CD4-positive, alpha-beta T cell (primary cell): ENCODE data around the gene DNAH2. TPM values are rescaled to one million over a fixed set of nuclear protein-coding genes. Genes with fewer than 3 reads are reported as not detected.

Experiments
- ATAC-seq: fragments of 200-7000 bp; cut with Tn5 transposase; one replicate; pipeline ENCODE4 v1.10.0; 2022; ENCODE audit warnings: mild to moderate bottlenecking; ENCODE audit not compliant: poor library complexity
- CTCF ChIA-PET: fragments of 350-600 bp; sonication (Branson Sonifier 250); formaldehyde crosslinking; loops from one replicate; lab custom pipeline; 2021; ENCODE audit warnings: antibody characterized with exemption, inconsistent platforms; lab: Charles Lee
- POLR2A ChIA-PET: fragments of 350-600 bp; sonication (Branson Sonifier 250); formaldehyde crosslinking; loops from one replicate; lab custom pipeline; 2021; ENCODE audit warnings: antibody characterized with exemption, inconsistent platforms; lab: Charles Lee
- DNase-seq, 14 experiments: peaks; one replicate each; pipeline ENCODE4 v3.0.0-alpha.2; 2013 to 2020; ENCODE audit warnings: mixed read lengths in 2 of 14
- H3K27ac ChIP-seq, 2 donors: one replicate each; pipeline versions ENCODE4 v1.5.1 to v1.7.0; 2013; ENCODE audit warnings: low read length in 2 of 2, low read depth in 1 of 2, mild to moderate bottlenecking in 1 of 2
- H3K27me3 ChIP-seq, 2 experiments: 1 replicate in 1 of 2; 2 replicates in 1 of 2; pipeline versions ENCODE4 v1.6.1 to v1.7.0; 2013; ENCODE audit warnings: low read length in 2 of 2, control low read depth in 1 of 2, mild to moderate bottlenecking in 1 of 2, moderate library complexity in 1 of 2; ENCODE audit not compliant: insufficient read depth in 2 of 2, control insufficient read depth in 1 of 2
- H3K36me3 ChIP-seq: one replicate; pipeline ENCODE4 v1.6.1; 2013; ENCODE audit warnings: low read length, control low read depth; ENCODE audit not compliant: insufficient read depth
- H3K4me1 ChIP-seq: one replicate; pipeline ENCODE4 v1.6.1; 2013; ENCODE audit warnings: low read length, control low read depth; ENCODE audit not compliant: insufficient read depth
- H3K4me3 ChIP-seq: one replicate; pipeline ENCODE4 v1.5.1; 2013; ENCODE audit warnings: mild to moderate bottlenecking, low read length, moderate library complexity
- H3K9me3 ChIP-seq, 2 experiments: 1 replicate in 1 of 2; 2 replicates in 1 of 2; pipeline versions ENCODE4 v1.6.1 to v1.7.0; 2013; ENCODE audit warnings: low read length in 2 of 2, mild to moderate bottlenecking in 2 of 2, control low read depth in 1 of 2, moderate library complexity in 1 of 2; ENCODE audit not compliant: control insufficient read depth in 1 of 2, insufficient read depth in 1 of 2
- H3K27ac Mint-ChIP-seq: one replicate; pipeline ENCODE4 v1.8.0; 2020; ENCODE audit warnings: mixed read lengths
- H3K27me3 Mint-ChIP-seq: one replicate; pipeline ENCODE4 v1.8.0; 2021; ENCODE audit warnings: mixed read lengths
- H3K36me3 Mint-ChIP-seq: one replicate; pipeline ENCODE4 v1.8.0; 2021; ENCODE audit warnings: low read depth, mixed read lengths
- H3K4me1 Mint-ChIP-seq: one replicate; pipeline ENCODE4 v1.8.0; 2021; ENCODE audit warnings: low read depth, mixed read lengths
- H3K4me3 Mint-ChIP-seq: one replicate; pipeline ENCODE4 v1.8.0; 2020; ENCODE audit warnings: mild to moderate bottlenecking, mixed read lengths
- H3K9me3 Mint-ChIP-seq: one replicate; pipeline ENCODE4 v1.8.0; 2020; ENCODE audit warnings: mixed read lengths
- intact Hi-C, 2 experiments: fragments of 100-400 bp; cut with DNase I in 1 of 2; cut with micrococcal nuclease in 1 of 2; formaldehyde crosslinking; loops; one replicate each; pipeline versions ENCODE4 v1.15.1 to v1.9.0; 2023 to 2025; cut with DNase I, micrococcal nuclease
- total RNA-seq, 174 experiments: library from RNA in 2 of 174; stranded (reverse) in 2 of 174; gene quantifications; one replicate each; pipeline ENCODE4 v1.2.3 and lab custom pipeline; 2021 to 2026
- TF ChIP-seq, protein P1 (sequence below): fragments of 200-600 bp; IDR thresholded peaks from one replicate; pipeline ENCODE4 v1.8.0; 2022; ENCODE audit warnings: antibody characterized with exemption, mild to moderate bottlenecking

The DNAH2 gene
- total RNA-seq, 2 experiments from 2014 or later: not detected

- ATAC-seq (no peak), DNase-seq (peak in 2 of 14 experiments; percentile 14 to 25)
- POLR2A ChIA-PET: interaction anchor here (0.6 kb wide), 1 partner anchor 111 kb away, joined by 3 read pairs; no protein-coding TSS in a partner anchor
- intact Hi-C loops: no loop called here
- peaks cover 53% of the 10 kb centered on the region for H3K4me1 ChIP-seq
- Mint-ChIP-seq H3K4me3 (no peak overlapping the region), H3K27me3 (no peaks in the 10 kb centered on the region), H3K4me1 (peaks cover 6% of the 10 kb centered on the region), H3K27ac (no peak overlapping the region), H3K36me3 (peaks cover 4% of the 10 kb centered on the region), H3K9me3 (no peaks in the 10 kb centered on the region)
- peaks cover 21% of the 10 kb centered on the region for H3K36me3 ChIP-seq
- H3K4me3 ChIP-seq: peak overlapping the region; percentile 3
- no peaks in the 10 kb centered on the region for H3K9me3 ChIP-seq
- TF ChIP-seq, protein P1, sequence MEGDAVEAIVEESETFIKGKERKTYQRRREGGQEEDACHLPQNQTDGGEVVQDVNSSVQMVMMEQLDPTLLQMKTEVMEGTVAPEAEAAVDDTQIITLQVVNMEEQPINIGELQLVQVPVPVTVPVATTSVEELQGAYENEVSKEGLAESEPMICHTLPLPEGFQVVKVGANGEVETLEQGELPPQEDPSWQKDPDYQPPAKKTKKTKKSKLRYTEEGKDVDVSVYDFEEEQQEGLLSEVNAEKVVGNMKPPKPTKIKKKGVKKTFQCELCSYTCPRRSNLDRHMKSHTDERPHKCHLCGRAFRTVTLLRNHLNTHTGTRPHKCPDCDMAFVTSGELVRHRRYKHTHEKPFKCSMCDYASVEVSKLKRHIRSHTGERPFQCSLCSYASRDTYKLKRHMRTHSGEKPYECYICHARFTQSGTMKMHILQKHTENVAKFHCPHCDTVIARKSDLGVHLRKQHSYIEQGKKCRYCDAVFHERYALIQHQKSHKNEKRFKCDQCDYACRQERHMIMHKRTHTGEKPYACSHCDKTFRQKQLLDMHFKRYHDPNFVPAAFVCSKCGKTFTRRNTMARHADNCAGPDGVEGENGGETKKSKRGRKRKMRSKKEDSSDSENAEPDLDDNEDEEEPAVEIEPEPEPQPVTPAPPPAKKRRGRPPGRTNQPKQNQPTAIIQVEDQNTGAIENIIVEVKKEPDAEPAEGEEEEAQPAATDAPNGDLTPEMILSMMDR: no peak
- no peaks in the 10 kb centered on the region for H3K27me3 ChIP-seq
- CTCF ChIA-PET: interaction anchor here (0.6 to 1.7 kb wide), 2 partner anchors 20 to 25 kb away, joined by 3 to 5 read pairs; partner anchors contain the start of genes CYB5D1 and NAA38
- peak overlapping the region in 1 of 2 donors; percentile 41 for H3K27ac ChIP-seq
These were observed 164.5 kb downstream of the DNAH2 start for GRCh38 chr17:7882068-7882467.

GRCh38 chr17:7882629-7883028, 165.1 kb downstream of the DNAH2 start:
- POLR2A ChIA-PET: interaction anchor here (0.6 to 2.3 kb wide), 6 partner anchors 14 to 196 kb away, joined by 3 to 13 read pairs (median 4); partner anchors contain the start of genes NAA38, RNF227 and TP53
- peaks cover 21% of the 10 kb centered on the region for H3K36me3 ChIP-seq
- H3K4me1 Mint-ChIP-seq: peaks cover 6% of the 10 kb centered on the region
- TF ChIP-seq, protein P1: no peak
- H3K27ac ChIP-seq: peak overlapping the region in 1 of 2 donors; percentile 41
- H3K9me3 Mint-ChIP-seq: no peaks in the 10 kb centered on the region
- no peaks in the 10 kb centered on the region for H3K27me3 Mint-ChIP-seq
- no peaks in the 10 kb centered on the region for H3K27me3 ChIP-seq
- H3K4me1 ChIP-seq: peaks cover 53% of the 10 kb centered on the region
- CTCF ChIA-PET: interaction anchor here (0.6 to 1.7 kb wide), 2 partner anchors 21 to 25 kb away, joined by 3 to 5 read pairs; partner anchors contain the start of genes CYB5D1 and NAA38
- peaks cover 4% of the 10 kb centered on the region for H3K36me3 Mint-ChIP-seq
- intact Hi-C loops: no loop called here
- ATAC-seq: no peak
- H3K4me3 ChIP-seq: no peak overlapping the region
- no peak for DNase-seq
- H3K27ac Mint-ChIP-seq: no peak overlapping the region
- no peaks in the 10 kb centered on the region for H3K9me3 ChIP-seq
- no peak overlapping the region for H3K4me3 Mint-ChIP-seq

Other genes starting within 250 kb of the DNAH2 start
- 10 to 100 TPM; 55.1 to 55.6 TPM for gene ZBTB4, start 238.1 kb upstream of the DNAH2 start, total RNA-seq
- under 1 TPM in 1 of 2 experiments, not detected in 1; 0.17 TPM for gene SLC35G6, start 236.3 kb upstream of the DNAH2 start, total RNA-seq
- gene POLR2A, start 233.4 kb upstream of the DNAH2 start, total RNA-seq: 100 to 1,000 TPM; 491 to 501 TPM
- 10 to 100 TPM; 17.0 to 19.1 TPM for gene TNFSF12, start 168.7 kb upstream of the DNAH2 start, total RNA-seq
- 1 to 10 TPM; 1.1 to 1.7 TPM for gene TNFSF13, start 159.0 kb upstream of the DNAH2 start, total RNA-seq
- 10 to 100 TPM; 27.7 to 28.9 TPM for gene SENP3, start 155.8 kb upstream of the DNAH2 start, total RNA-seq
- gene CD68, start 138.1 kb upstream of the DNAH2 start, total RNA-seq: under 1 TPM; 0.33 to 0.95 TPM
- 10 to 100 TPM; 12.0 to 12.9 TPM for gene MPDU1, start 133.9 kb upstream of the DNAH2 start, total RNA-seq
- under 1 TPM in 1 of 2 experiments, not detected in 1; 0.30 TPM for gene SOX15, start 127.7 kb upstream of the DNAH2 start, total RNA-seq
- gene FXR2, start 102.8 kb upstream of the DNAH2 start, total RNA-seq: 10 to 100 TPM; 20.6 to 22.5 TPM
- 10 to 100 TPM; 55.7 to 60.3 TPM for gene SAT2, start 89.9 kb upstream of the DNAH2 start, total RNA-seq
- gene SHBG, start 87.6 kb upstream of the DNAH2 start, total RNA-seq: not detected
- under 1 TPM; 0.17 to 0.69 TPM for gene ATP1B2, start 66.8 kb upstream of the DNAH2 start, total RNA-seq
- gene TP53, start 30.3 kb upstream of the DNAH2 start, total RNA-seq: 10 to 100 TPM; 25.8 to 26.0 TPM
- 1 to 10 TPM; 3.9 to 4.0 TPM for gene WRAP53, start 29.3 kb upstream of the DNAH2 start, total RNA-seq
- gene EFNB3, start 12.5 kb upstream of the DNAH2 start, total RNA-seq: not detected
- gene KDM6B, start 116.5 kb downstream of the DNAH2 start, total RNA-seq: 100 to 1,000 TPM; 189 to 191 TPM
- gene TMEM88, start 137.3 kb downstream of the DNAH2 start, total RNA-seq: 10 to 100 TPM; 29.3 to 29.6 TPM
- gene NAA38, start 139.8 kb downstream of the DNAH2 start, total RNA-seq: 10 to 100 TPM; 15.4 to 16.3 TPM
- 1 to 10 TPM; 8.7 TPM for gene CYB5D1, start 140.3 kb downstream of the DNAH2 start, total RNA-seq
- gene CHD3, start 171.0 kb downstream of the DNAH2 start, total RNA-seq: 100 to 1,000 TPM; 263 to 297 TPM
- 1 to 10 TPM; 3.2 to 3.5 TPM for gene RNF227, start 198.5 kb downstream of the DNAH2 start, total RNA-seq
- gene KCNAB3, start 212.1 kb downstream of the DNAH2 start, total RNA-seq: 1 to 10 TPM; 7.1 to 8.2 TPM
- gene TRAPPC1, start 214.2 kb downstream of the DNAH2 start, total RNA-seq: 10 to 100 TPM; 39.3 to 39.5 TPM
- 10 to 100 TPM; 20.6 to 21.9 TPM for gene CNTROB, start 214.5 kb downstream of the DNAH2 start, total RNA-seq